GM20000 (cell line): Measurements from ENCODE around the gene RCOR1.

Source experiments
- DNase-seq: peaks from one replicate; pipeline ENCODE4 v3.0.0; 2012; ENCODE audit warnings: low spot score
- TF ChIP-seq, protein P1 (sequence below): IDR thresholded peaks from 2 replicates; pipeline ENCODE4 v1.5.1; 2012; ENCODE audit warnings: mild to moderate bottlenecking, control low read depth; ENCODE audit errors: extremely low read depth, missing control alignments

RCOR1 gene

GRCh38 chr14:102697501-102697900 is 105.1 kb downstream of the RCOR1 start:
- TF ChIP-seq, protein P1, sequence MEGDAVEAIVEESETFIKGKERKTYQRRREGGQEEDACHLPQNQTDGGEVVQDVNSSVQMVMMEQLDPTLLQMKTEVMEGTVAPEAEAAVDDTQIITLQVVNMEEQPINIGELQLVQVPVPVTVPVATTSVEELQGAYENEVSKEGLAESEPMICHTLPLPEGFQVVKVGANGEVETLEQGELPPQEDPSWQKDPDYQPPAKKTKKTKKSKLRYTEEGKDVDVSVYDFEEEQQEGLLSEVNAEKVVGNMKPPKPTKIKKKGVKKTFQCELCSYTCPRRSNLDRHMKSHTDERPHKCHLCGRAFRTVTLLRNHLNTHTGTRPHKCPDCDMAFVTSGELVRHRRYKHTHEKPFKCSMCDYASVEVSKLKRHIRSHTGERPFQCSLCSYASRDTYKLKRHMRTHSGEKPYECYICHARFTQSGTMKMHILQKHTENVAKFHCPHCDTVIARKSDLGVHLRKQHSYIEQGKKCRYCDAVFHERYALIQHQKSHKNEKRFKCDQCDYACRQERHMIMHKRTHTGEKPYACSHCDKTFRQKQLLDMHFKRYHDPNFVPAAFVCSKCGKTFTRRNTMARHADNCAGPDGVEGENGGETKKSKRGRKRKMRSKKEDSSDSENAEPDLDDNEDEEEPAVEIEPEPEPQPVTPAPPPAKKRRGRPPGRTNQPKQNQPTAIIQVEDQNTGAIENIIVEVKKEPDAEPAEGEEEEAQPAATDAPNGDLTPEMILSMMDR = no peak
- DNase-seq = no peak

DNA sequence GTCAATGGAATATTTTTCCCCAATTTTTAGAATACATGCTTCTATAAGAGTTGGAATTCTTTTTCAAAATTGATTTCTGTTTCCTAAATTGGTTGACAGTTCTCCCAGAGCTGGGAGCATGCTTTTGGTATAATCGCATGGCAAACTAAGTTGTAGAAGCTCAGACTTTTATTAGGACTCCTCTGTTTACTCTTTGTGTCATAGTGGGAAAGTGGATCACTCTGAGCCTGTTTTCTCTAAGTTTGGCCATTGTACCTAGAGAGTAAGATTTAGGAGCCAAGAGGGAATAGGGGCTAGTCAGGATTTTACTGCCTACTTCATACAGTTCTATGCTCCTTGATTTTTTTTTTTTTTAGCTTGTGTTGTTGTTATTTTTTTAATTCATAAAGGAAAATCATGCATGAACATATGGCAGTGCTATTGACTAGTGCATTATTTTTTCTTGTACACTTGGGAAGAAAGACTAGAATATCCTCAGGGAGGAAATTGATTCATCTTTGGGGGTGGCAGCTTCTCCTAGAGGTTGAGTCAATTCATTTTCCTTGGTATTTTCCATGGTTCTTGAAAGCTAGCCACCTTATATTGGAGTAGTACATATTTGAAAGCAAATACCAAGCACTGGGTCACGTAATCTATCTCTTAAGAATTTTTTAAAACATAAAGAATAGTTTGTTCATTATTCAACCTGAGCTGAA is 107.1 kb downstream of the RCOR1 start:
- TF ChIP-seq, protein P1 = no peak
- DNase-seq = no peak

DNA sequence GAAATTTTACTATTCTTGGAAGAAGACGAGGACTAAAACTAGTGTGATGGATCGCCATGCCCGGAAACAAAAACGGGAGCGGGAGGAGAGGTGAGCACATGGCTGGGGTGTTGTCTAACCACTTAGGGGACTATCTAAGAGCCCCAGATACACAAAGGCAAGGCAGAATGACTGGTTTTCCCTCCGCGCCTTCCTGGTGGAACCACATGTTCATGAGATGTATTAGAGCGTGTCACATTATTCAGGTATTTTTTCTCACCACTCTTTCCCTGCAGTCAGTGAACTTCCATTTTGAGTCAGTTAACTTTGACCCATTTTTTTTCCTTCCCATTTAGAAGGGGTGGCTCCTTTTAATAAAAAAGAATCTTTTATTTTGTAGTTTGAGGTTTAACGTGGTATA is 116.0 kb downstream of the RCOR1 start:
- TF ChIP-seq, protein P1 = no peak
- DNase-seq = peak; percentile 55

DNA sequence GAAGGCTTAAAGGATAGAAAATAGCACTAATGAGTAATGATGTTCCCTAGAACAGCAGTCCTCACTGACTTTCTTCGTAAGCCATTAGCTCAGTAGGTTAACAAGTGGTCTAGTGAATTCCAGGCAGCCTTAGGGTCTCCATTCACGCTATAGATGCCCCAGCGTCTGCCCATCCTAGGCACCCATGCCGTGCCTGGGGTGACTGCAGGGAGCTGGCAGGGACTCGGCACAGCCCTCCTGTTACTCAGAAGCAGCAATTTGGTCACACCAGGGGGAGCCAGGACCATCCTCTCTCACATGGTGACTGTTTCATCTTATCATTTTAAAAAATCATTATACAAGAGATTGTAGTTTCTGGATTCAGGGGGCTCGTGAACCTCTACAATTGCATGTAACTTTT is 118.8 kb downstream of the RCOR1 start:
- no peak for DNase-seq
- TF ChIP-seq, protein P1 = no peak

DNA sequence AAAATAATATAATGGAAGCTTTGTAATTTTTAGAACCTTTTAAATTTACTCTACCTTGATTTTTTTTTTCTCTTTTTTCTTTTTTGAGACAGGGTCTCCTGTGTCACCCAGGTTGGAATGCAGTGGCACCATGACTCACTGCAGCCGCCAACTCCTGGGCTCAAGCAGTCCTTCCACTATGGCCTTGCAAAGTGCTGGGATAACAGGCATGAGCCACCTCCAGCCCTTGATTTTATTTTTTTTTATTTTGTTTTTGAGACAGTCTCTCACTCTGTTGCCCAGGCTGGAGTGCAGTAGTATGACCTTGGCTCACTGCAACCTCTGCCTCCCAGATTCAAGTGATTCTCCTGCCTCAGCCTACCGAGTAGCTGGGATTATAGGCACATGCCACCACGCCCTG is 119.5 kb downstream of the RCOR1 start:
- no peak for DNase-seq
- TF ChIP-seq, protein P1 = no peak

DNA sequence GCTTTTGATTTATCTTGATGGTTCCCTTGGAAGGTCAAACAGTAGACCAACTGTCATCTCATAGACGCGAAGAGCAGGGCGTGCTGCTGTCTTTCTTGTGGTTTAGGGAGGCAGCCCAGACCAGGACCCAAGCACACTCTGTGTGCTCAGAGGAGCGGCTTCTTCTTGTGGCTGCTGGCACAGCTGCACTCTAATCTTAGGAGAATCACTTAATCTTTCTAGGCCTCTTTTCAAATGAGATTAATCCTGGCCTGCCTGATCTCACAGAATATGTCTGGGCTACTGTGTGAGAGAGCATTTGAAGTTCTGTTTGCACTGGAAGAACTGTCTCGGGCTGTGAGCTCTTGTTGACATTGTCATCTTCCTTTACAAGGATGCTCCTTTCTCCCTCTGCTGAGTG is 124.8 kb downstream of the RCOR1 start:
- TF ChIP-seq, protein P1 = no peak
- no peak for DNase-seq

GRCh38 chr14:102722646-102723045 is 130.2 kb downstream of the RCOR1 start:
- TF ChIP-seq, protein P1 = no peak
- no peak for DNase-seq
